GM12878 (cell line): Measurements from ENCODE around the gene GRM7. TPM values are rescaled to one million over a fixed set of nuclear protein-coding genes. Genes with fewer than 3 reads are reported as not detected.

Source experiments
- ATAC-seq: fragments of 200-7000 bp; cut with Tn5 transposase; 3 replicates; pipeline ENCODE4 v1.9.1; 2020; ENCODE audit warnings: mild to moderate bottlenecking, moderate library complexity
- BruUV-seq: library from RNA; stranded (reverse); fragments of 400-500 nt; replicated peaks from 2 replicates; lab custom pipeline; 2021; lab: Mats Ljungman, UMichigan
- CTCF ChIA-PET: fragments of 300-600 bp; sonication (Branson Sonifier 250); formaldehyde crosslinking; extraction: SDS; loops from one replicate; lab custom pipeline; 2021; ENCODE audit warnings: inconsistent platforms; lab: Yijun Ruan, JAX
- POLR2A ChIA-PET: fragments of 350-600 bp; formaldehyde crosslinking; extraction: SDS; loops from one replicate; lab custom pipeline; 2021; ENCODE audit warnings: inconsistent platforms; lab: Charles Lee
- RAD21 ChIA-PET: fragments of 300-600 bp; sonication (Branson Sonifier 250); formaldehyde crosslinking; loops from one replicate; lab custom pipeline; 2023; ENCODE audit warnings: antibody characterized with exemption; ENCODE audit not compliant: unreplicated experiment; lab: Charles Lee
- SMC1A ChIA-PET: fragments of 300-600 bp; sonication (Branson Sonifier 250); formaldehyde crosslinking; loops from one replicate; lab custom pipeline; 2023; ENCODE audit not compliant: unreplicated experiment, uncharacterized antibody; lab: Charles Lee
- DNase-seq: peaks from one replicate; pipeline ENCODE4 v3.0.0-alpha.2; 2011; ENCODE audit warnings: low read depth, low spot score
- FAIRE-seq: peaks from 3 replicates; lab custom pipeline; 2011; peaks lifted over from hg19 to GRCh38; lab: Jason Lieb, UNC
- H2AFZ ChIP-seq: 2 replicates; pipeline ENCODE4 v1.6.0; 2011; ENCODE audit warnings: low read depth, low read length, control low read depth; ENCODE audit not compliant: control insufficient read depth
- H3K27ac ChIP-seq: 2 replicates; pipeline ENCODE4 v1.5.1; 2011; ENCODE audit warnings: control low read depth; ENCODE audit not compliant: control insufficient read depth, insufficient read depth
- H3K27me3 ChIP-seq, 2 experiments: replicated peaks in 1 of 2; 2 replicates each; pipeline versions ENCODE4 v1.6.0 to v1.6.1; 2011; ENCODE audit warnings: low read length in 1 of 2; ENCODE audit not compliant: control insufficient read depth in 2 of 2, insufficient read depth in 2 of 2
- H3K36me3 ChIP-seq, 2 experiments: 2 replicates each; pipeline ENCODE4 v1.5.1; 2011; ENCODE audit warnings: low read length in 1 of 2; ENCODE audit not compliant: control insufficient read depth in 2 of 2, insufficient read depth in 2 of 2
- H3K4me1 ChIP-seq: 2 replicates; pipeline ENCODE4 v1.6.1; 2011; ENCODE audit warnings: mild to moderate bottlenecking, low read length, moderate library complexity, mixed read lengths; ENCODE audit not compliant: control insufficient read depth, insufficient read depth
- H3K4me2 ChIP-seq: 2 replicates; pipeline ENCODE4 v1.6.0; 2011; ENCODE audit warnings: control low read depth; ENCODE audit not compliant: control insufficient read depth, insufficient read depth
- H3K4me3 ChIP-seq: fragments of 200-600 bp; sonication (generic); 2 replicates; pipeline ENCODE4 v1.5.1; 2016
- H3K79me2 ChIP-seq: 2 replicates; pipeline ENCODE4 v1.6.0; 2011; ENCODE audit warnings: low read length; ENCODE audit not compliant: control insufficient read depth, insufficient read depth
- H3K9ac ChIP-seq: 2 replicates; pipeline ENCODE4 v1.8.0; 2011; ENCODE audit warnings: low read length, control low read depth, mixed read lengths; ENCODE audit not compliant: control insufficient read depth, insufficient read depth
- H3K9me3 ChIP-seq: replicated peaks from 3 replicates; pipeline ENCODE4 v1.5.1; 2011; ENCODE audit warnings: mild to moderate bottlenecking, low read length; ENCODE audit not compliant: control insufficient read depth, insufficient read depth
- H4K20me1 ChIP-seq: 2 replicates; pipeline ENCODE4 v1.6.0; 2011; ENCODE audit not compliant: control insufficient read depth, insufficient read depth
- ATF7 ChIP-seq: fragments of 450-650 bp; IDR thresholded peaks from 2 replicates; pipeline ENCODE4 v1.6.1; 2016; ENCODE audit warnings: low read depth, mild to moderate bottlenecking
- BCL11A ChIP-seq: IDR thresholded peaks from 2 replicates; pipeline ENCODE4 v1.6.1; 2011; ENCODE audit warnings: low read depth, low read length
- E2F4 ChIP-seq: IDR thresholded peaks from 2 replicates; pipeline ENCODE4 v1.6.1; 2012; ENCODE audit warnings: low read depth, low read length, improper control_type of control experiment
- EZH2 ChIP-seq: IDR thresholded peaks from 2 replicates; pipeline ENCODE4 v1.6.1; 2012; ENCODE audit warnings: low read depth, mild to moderate bottlenecking, control low read depth, inconsistent platforms, low read length, borderline replicate concordance; ENCODE audit not compliant: control insufficient read depth
- FOS ChIP-seq: IDR thresholded peaks from 3 replicates; pipeline ENCODE4 v1.6.1; 2011; ENCODE audit warnings: borderline replicate concordance; ENCODE audit not compliant: insufficient read length; ENCODE audit errors: extremely low read depth
- HDAC2 ChIP-seq: fragments of 200-600 bp; sonication (generic); IDR thresholded peaks from 2 replicates; pipeline ENCODE4 v1.6.1; 2017
- NFXL1 ChIP-seq: fragments of 450-650 bp; IDR thresholded peaks from 2 replicates; pipeline ENCODE4 v1.6.1; 2017; ENCODE audit warnings: antibody characterized with exemption, mild to moderate bottlenecking, borderline replicate concordance
- PBX3 ChIP-seq: IDR thresholded peaks from 2 replicates; pipeline ENCODE4 v1.6.1; 2011; ENCODE audit warnings: mild to moderate bottlenecking, low read depth, low read length, moderate library complexity; ENCODE audit not compliant: insufficient replicate concordance
- PKNOX1 ChIP-seq: fragments of 450-650 bp; IDR thresholded peaks from 2 replicates; pipeline ENCODE4 v1.6.1; 2016; ENCODE audit warnings: mild to moderate bottlenecking
- POLR2AphosphoS2 ChIP-seq: IDR thresholded peaks from 2 replicates; pipeline ENCODE4 v1.6.1; 2011; ENCODE audit warnings: low read depth, mild to moderate bottlenecking, low read length, improper control_type of control experiment, moderate library complexity
- SMC3 ChIP-seq: IDR thresholded peaks from 2 replicates; pipeline ENCODE4 v1.6.1; 2011; ENCODE audit warnings: low read length, improper control_type of control experiment, borderline replicate concordance
- ZBTB33 ChIP-seq: fragments of 450-650 bp; IDR thresholded peaks from 2 replicates; pipeline ENCODE4 v1.6.1; 2017; ENCODE audit warnings: mild to moderate bottlenecking
- WGBS: methylation state at CpG from one replicate; pipeline ENCODE4 v1.1.6; 2016; ENCODE audit warnings: low lambda C conversion rate; ENCODE audit not compliant: insufficient replicate concordance, insufficient coverage; ENCODE audit errors: missing lambda C conversion rate; 5-methylcytosine and 5-hydroxymethylcytosine counted together
- in situ Hi-C: fragments of 300-500 bp; cut with MboI; formaldehyde crosslinking; loops from 9 replicates; pipeline ENCODE4 v1.14.3; 2018; ENCODE audit warnings: mixed read lengths
- intact Hi-C: fragments of 100-400 bp; cut with micrococcal nuclease; formaldehyde crosslinking; loops from one replicate; pipeline ENCODE4 v1.14.2; 2022; ENCODE audit not compliant: unreplicated experiment
- polyA plus RNA-seq, 11 experiments: library from polyadenylated mRNA; depleted of rRNA in 4 of 11; unstranded in 6 of 11; stranded (reverse) in 5 of 11; fragments of >200 nt; fragmentation: Nextera tagmentation in 4 of 11; fragmentation: Illumina TruSeq in 1 of 11; extraction: Ambion mirVana in 4 of 11; extraction: Trizol in 1 of 11; gene quantifications; 1 replicate in 1 of 11; 2 replicates in 10 of 11; pipeline versions ENCODE4 v1.2.1 to v1.2.3, GENCODE V29; 2011 to 2016; ENCODE audit warnings: inconsistent platforms in 2 of 11, missing spikeins in 2 of 11, low read depth in 1 of 11
- total RNA-seq, 4 experiments: library from RNA; depleted of rRNA in 3 of 4; stranded (reverse); fragments of >200 nt in 3 of 4; fragmentation: Illumina TruSeq in 1 of 4; extraction: Trizol in 1 of 4; gene quantifications; 2 replicates each; pipeline versions ENCODE4 v1.2.1 to v1.2.3, GENCODE V29; 2013 to 2021

Gene GRM7
- total and polyA plus RNA-seq, 10 of the 15 experiments (the other 5 are each of a cell fraction or from before 2014, with no cell fraction given): not detected

GRCh38 chr3:7687428-7688147 lies 826.7 kb downstream of the GRM7 start (continued):
- TF ChIP-seq PBX3 (no peak), SMC3 (no peak)

- no peaks in the 10 kb centered on the region for H4K20me1 ChIP-seq
- no peak overlapping the region for H3K27ac ChIP-seq
- ChIA-PET RAD21 (no interaction called here), SMC1A (no interaction called here), POLR2A (no interaction called here), CTCF (no interaction called here)
- H2AFZ ChIP-seq: no peak overlapping the region
- no peak for FAIRE-seq
- in situ Hi-C loops: no loop called here
- no peaks in the 10 kb centered on the region for H3K4me1 ChIP-seq
- no peak for ATAC-seq
- H3K9ac ChIP-seq: no peak overlapping the region
- no peak for TF ChIP-seq ZBTB33
- TF ChIP-seq BCL11A: no peak
- TF ChIP-seq NFXL1: no peak
- no peak for TF ChIP-seq FOS
- no peak for TF ChIP-seq EZH2
- no peak for TF ChIP-seq PKNOX1
- no peak for TF ChIP-seq HDAC2
- TF ChIP-seq E2F4: no peak
- no peak for TF ChIP-seq POLR2AphosphoS2
- no peak for TF ChIP-seq ATF7
- DNase-seq: no peak
- H3K4me3 ChIP-seq: no peak overlapping the region
- no peak overlapping the region for H3K4me2 ChIP-seq
- H3K9me3 ChIP-seq: no peaks in the 10 kb centered on the region
- intact Hi-C loops: no loop called here
- H3K36me3 ChIP-seq: no peaks in the 10 kb centered on the region
- H3K79me2 ChIP-seq: no peaks in the 10 kb centered on the region
- no peaks in the 10 kb centered on the region for H3K27me3 ChIP-seq
- 8% methylated on average over 2 of the region's 3 CpGs for WGBS
- BruUV-seq: no TSS peak
Observed at GRCh38 chr3:7692866-7693265, 832.0 kb downstream of the GRM7 start.
